GM06990 (cell line): Measurements from ENCODE around the gene RESP18.

ENCODE experiments used
- DNase-seq: peaks from one replicate; pipeline ENCODE4 v3.0.0-alpha.2; 2011; ENCODE audit not compliant: insufficient read length; ENCODE audit errors: extremely low read depth
- H3K27me3 ChIP-seq: replicated peaks from 2 replicates; pipeline ENCODE4 v1.6.0; 2011; ENCODE audit warnings: low read length; ENCODE audit not compliant: control insufficient read depth, insufficient read depth
- H3K36me3 ChIP-seq: 2 replicates; pipeline ENCODE4 v1.5.1; 2011; ENCODE audit warnings: low read length; ENCODE audit not compliant: control insufficient read depth, insufficient read depth
- H3K4me3 ChIP-seq: replicated peaks from 2 replicates; pipeline ENCODE4 v1.5.1; 2011; ENCODE audit warnings: low read depth, mild to moderate bottlenecking, control low read depth, low read length
- TF ChIP-seq, protein P1 (sequence below): IDR thresholded peaks from 2 replicates; pipeline ENCODE4 v1.5.1; 2011; ENCODE audit warnings: low read length, control low read depth, mild to moderate bottlenecking, inconsistent platforms; ENCODE audit not compliant: insufficient read depth, poor library complexity, severe bottlenecking

The RESP18 gene

DNA sequence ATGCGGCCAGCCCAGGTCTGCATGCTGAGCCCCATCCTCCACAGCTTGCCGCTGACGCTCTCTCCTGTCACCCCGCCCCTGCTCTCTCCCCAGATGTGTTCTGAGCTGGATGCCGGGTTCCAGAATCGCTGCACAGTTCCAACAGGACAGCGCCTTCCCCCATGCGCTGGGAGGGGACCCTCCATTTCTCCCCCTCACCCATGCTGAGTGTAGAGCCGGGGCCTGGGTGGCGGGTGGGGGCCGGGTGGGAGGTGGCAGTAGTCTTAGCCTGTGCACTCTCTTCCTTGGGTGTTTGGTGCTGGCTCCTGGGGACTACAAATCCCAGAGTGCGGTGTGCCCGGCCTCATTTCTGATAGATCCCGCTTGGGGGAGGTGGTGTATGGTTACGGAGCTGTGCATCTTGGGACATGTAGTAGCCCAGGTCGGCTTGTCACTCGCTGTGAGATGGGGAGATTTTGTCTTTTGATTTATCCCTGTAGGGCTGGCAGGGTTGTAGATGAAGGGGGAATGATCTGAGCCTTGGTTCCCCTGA, 46.6 kb downstream of the RESP18 start:
- Histone ChIP-seq H3K27me3 (no peaks in the 10 kb centered on the region), H3K36me3 (peaks cover 23% of the 10 kb centered on the region), H3K4me3 (no peak overlapping the region)
- TF ChIP-seq, protein P1, sequence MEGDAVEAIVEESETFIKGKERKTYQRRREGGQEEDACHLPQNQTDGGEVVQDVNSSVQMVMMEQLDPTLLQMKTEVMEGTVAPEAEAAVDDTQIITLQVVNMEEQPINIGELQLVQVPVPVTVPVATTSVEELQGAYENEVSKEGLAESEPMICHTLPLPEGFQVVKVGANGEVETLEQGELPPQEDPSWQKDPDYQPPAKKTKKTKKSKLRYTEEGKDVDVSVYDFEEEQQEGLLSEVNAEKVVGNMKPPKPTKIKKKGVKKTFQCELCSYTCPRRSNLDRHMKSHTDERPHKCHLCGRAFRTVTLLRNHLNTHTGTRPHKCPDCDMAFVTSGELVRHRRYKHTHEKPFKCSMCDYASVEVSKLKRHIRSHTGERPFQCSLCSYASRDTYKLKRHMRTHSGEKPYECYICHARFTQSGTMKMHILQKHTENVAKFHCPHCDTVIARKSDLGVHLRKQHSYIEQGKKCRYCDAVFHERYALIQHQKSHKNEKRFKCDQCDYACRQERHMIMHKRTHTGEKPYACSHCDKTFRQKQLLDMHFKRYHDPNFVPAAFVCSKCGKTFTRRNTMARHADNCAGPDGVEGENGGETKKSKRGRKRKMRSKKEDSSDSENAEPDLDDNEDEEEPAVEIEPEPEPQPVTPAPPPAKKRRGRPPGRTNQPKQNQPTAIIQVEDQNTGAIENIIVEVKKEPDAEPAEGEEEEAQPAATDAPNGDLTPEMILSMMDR = no peak
- no peak for DNase-seq

DNA sequence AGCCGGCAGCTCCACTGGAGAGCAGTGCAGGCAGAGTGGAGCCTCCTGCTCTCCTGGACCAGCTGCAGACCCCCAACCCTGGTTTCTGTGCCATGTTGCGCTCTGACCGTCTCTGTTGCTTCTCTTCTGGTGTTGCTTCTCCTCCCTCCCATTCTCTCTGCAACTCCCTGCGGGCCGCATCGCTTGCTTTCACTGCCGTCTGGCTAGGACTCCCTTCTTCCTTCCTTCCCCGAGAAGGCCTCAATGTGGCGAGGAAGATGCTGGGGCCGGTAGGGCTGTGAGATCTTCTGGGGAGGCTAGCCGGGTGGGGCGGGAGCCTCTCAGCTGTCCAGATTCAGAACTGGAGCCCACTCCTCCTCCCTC, 47.2 kb downstream of the RESP18 start:
- H3K27me3 ChIP-seq = no peaks in the 10 kb centered on the region
- H3K36me3 ChIP-seq = peaks cover 25% of the 10 kb centered on the region
- H3K4me3 ChIP-seq = no peak overlapping the region
- TF ChIP-seq, protein P1 = no peak
- DNase-seq = no peak

DNA sequence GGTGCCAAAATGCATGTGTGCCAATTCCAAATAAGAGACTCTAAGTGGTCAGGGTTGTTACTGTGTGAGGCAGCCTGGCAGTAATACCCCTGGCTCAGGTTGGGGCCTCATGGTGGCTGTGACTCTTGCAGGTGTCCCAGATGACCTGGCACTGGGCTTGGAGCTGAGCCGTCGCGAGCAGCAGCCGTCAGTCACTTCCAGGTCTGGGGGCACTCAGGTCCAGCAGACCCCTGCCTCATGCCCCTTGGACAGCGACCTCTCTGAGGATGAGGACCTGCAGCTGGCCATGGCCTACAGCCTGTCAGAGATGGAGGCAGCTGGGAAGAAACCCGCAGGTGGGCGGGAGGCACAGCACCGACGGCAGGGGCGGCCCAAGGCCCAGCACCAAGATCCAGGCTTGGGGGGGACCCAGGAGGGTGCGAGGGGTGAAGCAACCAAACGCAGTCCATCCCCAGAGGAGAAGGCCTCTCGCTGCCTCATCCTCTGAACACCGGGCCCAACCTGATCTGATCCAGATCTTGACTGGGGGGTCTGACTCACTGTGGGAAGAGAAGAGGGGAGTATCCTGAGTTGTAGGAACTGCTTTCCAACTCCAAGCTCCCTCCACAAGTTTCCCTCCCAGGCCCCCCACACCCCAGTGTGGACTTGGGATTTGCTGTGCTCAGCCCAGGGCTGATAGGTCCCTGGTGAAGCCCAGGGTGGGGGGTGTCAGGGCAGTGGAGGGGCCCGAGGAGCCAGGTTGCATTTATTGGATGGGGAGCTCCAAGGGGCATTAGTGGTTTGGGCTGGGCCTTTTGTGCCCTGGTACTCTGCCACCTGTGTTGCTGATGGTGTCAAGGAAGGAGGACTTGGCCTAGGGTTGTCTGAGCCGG, 47.8 kb downstream of the RESP18 start:
- TF ChIP-seq, protein P1 = no peak
- no peak for DNase-seq
- no peaks in the 10 kb centered on the region for H3K27me3 ChIP-seq

DNA sequence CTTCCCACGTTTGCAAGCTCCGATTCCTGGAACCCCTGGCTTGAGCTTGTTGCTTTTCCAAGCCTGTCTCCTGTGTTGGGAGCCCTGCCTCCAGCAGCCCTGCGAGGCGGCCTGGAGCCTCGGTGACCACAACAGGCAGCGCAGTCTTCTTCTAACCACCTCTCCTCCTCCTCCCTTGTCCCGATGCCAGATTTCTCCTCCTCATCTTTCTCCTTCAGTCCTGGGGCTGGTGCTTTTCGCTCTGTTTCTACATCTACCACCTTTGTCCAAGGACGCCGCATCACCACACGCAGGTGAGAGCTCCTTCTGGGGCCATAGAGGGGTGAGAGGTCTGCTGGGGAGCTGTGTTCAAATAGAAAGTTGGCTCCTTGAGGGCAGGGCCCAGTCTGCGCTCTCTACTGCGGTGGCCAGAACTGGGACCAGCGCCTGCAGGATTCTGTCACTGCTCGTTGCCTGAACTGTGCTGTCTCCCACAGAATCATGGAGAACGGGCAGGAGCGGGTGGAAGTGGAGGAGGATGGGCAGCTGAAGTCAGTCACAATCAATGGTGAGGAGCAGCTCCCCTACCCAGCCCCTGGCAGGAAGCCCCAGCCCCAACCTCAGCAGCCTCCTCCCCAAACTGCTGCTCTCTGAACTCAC, 49.5 kb downstream of the RESP18 start:
- Histone ChIP-seq H3K36me3 (peaks cover 25% of the 10 kb centered on the region), H3K4me3 (no peak overlapping the region), H3K27me3 (no peaks in the 10 kb centered on the region)
- TF ChIP-seq, protein P1 = no peak
- no peak for DNase-seq

More for the DNA sequence above, 47.8 kb downstream of the RESP18 start:
- no peak overlapping the region for H3K4me3 ChIP-seq
- peaks cover 25% of the 10 kb centered on the region for H3K36me3 ChIP-seq

DNA sequence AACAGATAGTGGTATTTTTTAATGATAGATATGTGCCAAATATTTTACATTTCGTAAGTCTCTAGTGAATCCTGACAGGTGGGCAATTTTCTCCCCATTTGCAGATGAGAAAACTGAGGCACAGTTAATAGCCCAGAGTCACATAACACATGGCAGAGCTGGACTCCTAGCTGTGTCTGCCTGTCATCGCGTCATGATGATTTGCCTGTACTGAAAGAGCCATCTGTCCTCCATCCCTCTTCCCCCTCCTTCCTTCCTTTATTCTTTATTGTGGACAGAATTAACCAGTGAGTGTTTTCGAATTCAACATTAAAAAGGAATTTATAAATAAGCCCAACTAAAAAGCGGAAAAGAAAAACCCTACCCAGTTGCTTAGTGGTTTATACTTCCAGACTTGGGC, 50.2 kb downstream of the RESP18 start:
- Histone ChIP-seq H3K4me3 (no peak overlapping the region), H3K27me3 (no peaks in the 10 kb centered on the region), H3K36me3 (peaks cover 25% of the 10 kb centered on the region)
- TF ChIP-seq, protein P1 = no peak
- DNase-seq = no peak
